ENCODE data around the gene KAT2A.
"Not testable (repeated sequence)": the region's sequence is repeated elsewhere in the genome, so short reads cannot be mapped to it uniquely, and the experiment has no call there.

Gene KAT2A

GRCh38 chr17:42153919-42154742 lies 33.0 kb upstream of the KAT2A start:
- H3K9me3 ChIP-seq (ENCODE audit: low read length) = no peaks in the 10 kb centered on the region
- H3K4me1 ChIP-seq (ENCODE audit: insufficient read depth, low read length) = peaks cover 22% of the 10 kb centered on the region
- H3K4me3 ChIP-seq (ENCODE audit: low read depth in 1 of 2, low read length in 2 of 2) = peak overlapping the region; percentile 90 to 99
- peak overlapping the region; percentile 77 for H3K9ac ChIP-seq (ENCODE audit: low read length)
- peak overlapping the region; percentile 89 for H3K27ac ChIP-seq (ENCODE audit: low read depth, low read length)
- no peaks in the 10 kb centered on the region for H3K27me3 ChIP-seq (ENCODE audit: control insufficient read depth in 1 of 2, insufficient read depth in 2 of 2, low read length in 2 of 2)
- H3K36me3 ChIP-seq (ENCODE audit: insufficient read depth, low read length) = no peaks in the 10 kb centered on the region

GRCh38 chr17:42146911-42147607 lies 25.9 kb upstream of the KAT2A start:
- H3K36me3 ChIP-seq (ENCODE audit: insufficient read depth, low read length) = no peaks in the 10 kb centered on the region
- H3K27ac ChIP-seq (ENCODE audit: low read depth, low read length) = no peak overlapping the region

GRCh38 chr17:42143138-42143537 lies 22.0 kb upstream of the KAT2A start:
- not testable (repeated sequence) for H3K27ac ChIP-seq (ENCODE audit: low read depth, low read length)

More at GRCh38 chr17:42146911-42147607, 25.9 kb upstream of the KAT2A start:
- Histone ChIP-seq H3K4me3 (ENCODE audit: low read depth in 1 of 2, low read length in 2 of 2) (no peak overlapping the region), H3K9ac (ENCODE audit: low read length) (no peak overlapping the region), H3K4me1 (ENCODE audit: insufficient read depth, low read length) (peaks cover 15% of the 10 kb centered on the region), H3K27me3 (ENCODE audit: control insufficient read depth in 1 of 2, insufficient read depth in 2 of 2, low read length in 2 of 2) (no peaks in the 10 kb centered on the region), H3K9me3 (ENCODE audit: low read length) (no peaks in the 10 kb centered on the region)

GRCh38 chr17:42142371-42142896 lies 21.3 kb upstream of the KAT2A start:
- Histone ChIP-seq H3K4me3 (ENCODE audit: low read depth in 1 of 2, low read length in 2 of 2) (no peak overlapping the region), H3K9ac (ENCODE audit: low read length) (no peak overlapping the region), H3K4me1 (ENCODE audit: insufficient read depth, low read length) (peaks cover 26% of the 10 kb centered on the region), H3K36me3 (ENCODE audit: insufficient read depth, low read length) (peaks cover 4% of the 10 kb centered on the region), H3K9me3 (ENCODE audit: low read length) (no peaks in the 10 kb centered on the region), H3K27ac (ENCODE audit: low read depth, low read length) (no peak overlapping the region), H3K27me3 (ENCODE audit: control insufficient read depth in 1 of 2, insufficient read depth in 2 of 2, low read length in 2 of 2) (no peaks in the 10 kb centered on the region)

More at GRCh38 chr17:42143138-42143537, 22.0 kb upstream of the KAT2A start:
- not testable (repeated sequence) for H3K27me3 ChIP-seq (ENCODE audit: control insufficient read depth in 1 of 2, insufficient read depth in 2 of 2, low read length in 2 of 2); H3K4me3 ChIP-seq (ENCODE audit: low read depth in 1 of 2, low read length in 2 of 2); H3K9ac ChIP-seq (ENCODE audit: low read length); H3K36me3 ChIP-seq (ENCODE audit: insufficient read depth, low read length); H3K9me3 ChIP-seq (ENCODE audit: low read length)
- peaks cover 22% of the 10 kb centered on the region for H3K4me1 ChIP-seq (ENCODE audit: insufficient read depth, low read length)

- H3K27ac ChIP-seq (ENCODE audit: low read depth, low read length) = no peak overlapping the region
- no peak overlapping the region for H3K4me3 ChIP-seq (ENCODE audit: low read depth in 1 of 2, low read length in 2 of 2)
- peaks cover 26% of the 10 kb centered on the region for H3K4me1 ChIP-seq (ENCODE audit: insufficient read depth, low read length)
- H3K36me3 ChIP-seq (ENCODE audit: insufficient read depth, low read length) = peaks cover 4% of the 10 kb centered on the region
- no peaks in the 10 kb centered on the region for H3K27me3 ChIP-seq (ENCODE audit: control insufficient read depth in 1 of 2, insufficient read depth in 2 of 2, low read length in 2 of 2)
- no peak overlapping the region for H3K9ac ChIP-seq (ENCODE audit: low read length)
- H3K9me3 ChIP-seq (ENCODE audit: low read length) = no peaks in the 10 kb centered on the region
These were observed 20.2 kb upstream of the KAT2A start for GRCh38 chr17:42141382-42141781.

GRCh38 chr17:42140690-42141089 lies 19.5 kb upstream of the KAT2A start:
- not testable (repeated sequence) for H3K9ac ChIP-seq (ENCODE audit: low read length); H3K36me3 ChIP-seq (ENCODE audit: insufficient read depth, low read length); H3K9me3 ChIP-seq (ENCODE audit: low read length); H3K4me3 ChIP-seq (ENCODE audit: low read depth in 1 of 2, low read length in 2 of 2); H3K27me3 ChIP-seq (ENCODE audit: control insufficient read depth in 1 of 2, insufficient read depth in 2 of 2, low read length in 2 of 2); H3K27ac ChIP-seq (ENCODE audit: low read depth, low read length)
- H3K4me1 ChIP-seq (ENCODE audit: insufficient read depth, low read length) = peaks cover 26% of the 10 kb centered on the region

GRCh38 chr17:42138749-42139492 lies 17.8 kb upstream of the KAT2A start:
- Histone ChIP-seq H3K4me1 (ENCODE audit: insufficient read depth, low read length) (peaks cover 28% of the 10 kb centered on the region), H3K27me3 (ENCODE audit: control insufficient read depth in 1 of 2, insufficient read depth in 2 of 2, low read length in 2 of 2) (no peaks in the 10 kb centered on the region), H3K9ac (ENCODE audit: low read length) (no peak overlapping the region), H3K27ac (ENCODE audit: low read depth, low read length) (no peak overlapping the region), H3K36me3 (ENCODE audit: insufficient read depth, low read length) (peaks cover 4% of the 10 kb centered on the region), H3K9me3 (ENCODE audit: low read length) (no peaks in the 10 kb centered on the region), H3K4me3 (ENCODE audit: low read depth in 1 of 2, low read length in 2 of 2) (no peak overlapping the region)

GRCh38 chr17:42136654-42137051 lies 15.5 kb upstream of the KAT2A start:
- Histone ChIP-seq H3K9me3 (ENCODE audit: low read length) (no peaks in the 10 kb centered on the region), H3K36me3 (ENCODE audit: insufficient read depth, low read length) (peaks cover 4% of the 10 kb centered on the region), H3K27me3 (ENCODE audit: control insufficient read depth in 1 of 2, insufficient read depth in 2 of 2, low read length in 2 of 2) (no peaks in the 10 kb centered on the region), H3K9ac (ENCODE audit: low read length) (no peak overlapping the region), H3K27ac (ENCODE audit: low read depth, low read length) (no peak overlapping the region), H3K4me1 (ENCODE audit: insufficient read depth, low read length) (peaks cover 31% of the 10 kb centered on the region), H3K4me3 (ENCODE audit: low read depth in 1 of 2, low read length in 2 of 2) (no peak overlapping the region)

- Histone ChIP-seq H3K4me1 (ENCODE audit: insufficient read depth, low read length) (peaks cover 38% of the 10 kb centered on the region), H3K27me3 (ENCODE audit: control insufficient read depth in 1 of 2, insufficient read depth in 2 of 2, low read length in 2 of 2) (no peaks in the 10 kb centered on the region), H3K9me3 (ENCODE audit: low read length) (no peaks in the 10 kb centered on the region), H3K4me3 (ENCODE audit: low read depth in 1 of 2, low read length in 2 of 2) (no peak overlapping the region), H3K9ac (ENCODE audit: low read length) (no peak overlapping the region), H3K27ac (ENCODE audit: low read depth, low read length) (peak overlapping the region; percentile 6), H3K36me3 (ENCODE audit: insufficient read depth, low read length) (peaks cover 3% of the 10 kb centered on the region)
These were observed 14.8 kb upstream of the KAT2A start for GRCh38 chr17:42135664-42136653.

GRCh38 chr17:42135151-42135550 lies 14.0 kb upstream of the KAT2A start:
- Histone ChIP-seq H3K27me3 (ENCODE audit: control insufficient read depth in 1 of 2, insufficient read depth in 2 of 2, low read length in 2 of 2) (no peaks in the 10 kb centered on the region), H3K4me1 (ENCODE audit: insufficient read depth, low read length) (peaks cover 43% of the 10 kb centered on the region), H3K4me3 (ENCODE audit: low read depth in 1 of 2, low read length in 2 of 2) (no peak overlapping the region), H3K9ac (ENCODE audit: low read length) (no peak overlapping the region), H3K36me3 (ENCODE audit: insufficient read depth, low read length) (peaks cover 11% of the 10 kb centered on the region), H3K27ac (ENCODE audit: low read depth, low read length) (peak overlapping the region; percentile 6), H3K9me3 (ENCODE audit: low read length) (no peaks in the 10 kb centered on the region)

Measured in muscle layer of colon (tissue), 2 donors.